Measurements from ENCODE around the gene AKNA.

AKNA gene

DNA sequence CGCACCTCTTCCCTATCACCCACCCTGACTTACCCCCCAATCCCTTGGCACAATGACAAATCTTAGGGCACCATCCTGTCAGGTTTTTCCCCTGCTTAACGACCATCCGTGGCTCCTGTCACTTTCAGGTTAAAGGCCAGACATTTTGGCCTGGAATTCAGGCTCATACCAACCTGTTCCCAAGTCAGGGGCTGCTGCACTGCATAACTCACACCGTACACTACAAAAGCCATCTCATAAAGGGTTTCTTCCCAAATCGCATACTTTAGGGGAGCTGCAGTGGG lies 7.5 kb upstream of the AKNA start:
- no peak for DNase-seq (ENCODE audit: low read depth in 2 of 2)

DNA sequence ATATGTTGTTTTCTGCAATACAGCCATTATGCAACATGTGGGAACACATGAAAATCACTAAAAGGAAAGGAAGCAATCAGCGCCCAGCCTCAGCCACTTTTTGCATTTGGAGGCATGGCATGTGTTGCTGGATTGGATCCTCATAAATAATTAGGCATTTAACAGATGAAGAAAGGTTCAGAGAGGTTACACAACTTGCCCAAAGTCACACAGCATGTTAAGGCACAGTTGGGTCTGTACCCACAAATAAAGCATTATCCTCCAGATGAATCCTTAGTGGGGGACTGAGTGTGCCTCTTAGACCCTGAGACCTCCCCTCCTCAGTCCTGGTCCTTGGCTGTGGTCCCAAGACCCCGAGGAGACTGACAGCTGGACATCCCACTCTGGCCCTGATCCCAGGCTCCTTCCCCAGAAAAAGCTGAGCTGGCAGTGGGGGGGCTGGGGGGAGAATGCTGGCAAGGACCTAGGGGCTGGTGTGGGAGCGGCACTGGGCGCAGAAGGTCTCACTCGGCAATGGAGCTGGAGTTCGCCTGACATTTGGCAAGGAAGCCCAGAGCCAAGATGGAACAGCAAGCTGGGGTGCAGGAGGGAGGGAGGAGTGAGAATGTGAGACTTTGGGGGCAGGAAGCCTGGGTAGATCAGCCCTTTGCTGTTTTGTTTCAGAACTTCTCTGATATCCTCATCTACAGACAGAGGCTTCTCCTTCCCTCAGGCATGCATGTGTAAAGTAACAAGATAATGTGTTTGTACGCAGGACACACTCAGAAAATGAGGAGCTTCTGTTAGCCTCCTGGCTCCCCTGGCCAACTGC lies 6.9 kb upstream of the AKNA start:
- no peak for DNase-seq (ENCODE audit: low read depth in 2 of 2)

DNA sequence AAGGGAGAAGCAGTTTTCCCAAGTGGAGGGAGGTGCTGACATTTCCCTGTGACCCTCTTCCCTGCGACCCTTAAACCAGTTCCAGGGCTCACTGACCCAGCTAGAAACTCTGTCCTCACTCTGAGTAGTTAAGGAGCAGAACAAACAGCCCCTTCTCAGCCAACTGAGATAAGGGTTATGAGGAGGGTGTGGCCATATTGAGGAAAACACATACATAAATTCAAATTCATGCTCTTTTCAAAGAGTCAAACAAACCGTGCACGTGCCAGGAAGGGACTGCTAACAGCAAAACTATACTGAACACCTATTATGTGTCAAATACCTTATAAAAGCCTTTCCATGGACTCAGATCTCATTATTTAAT lies 4.9 kb upstream of the AKNA start:
- DNase-seq (ENCODE audit: low read depth in 2 of 2) = no peak

DNA sequence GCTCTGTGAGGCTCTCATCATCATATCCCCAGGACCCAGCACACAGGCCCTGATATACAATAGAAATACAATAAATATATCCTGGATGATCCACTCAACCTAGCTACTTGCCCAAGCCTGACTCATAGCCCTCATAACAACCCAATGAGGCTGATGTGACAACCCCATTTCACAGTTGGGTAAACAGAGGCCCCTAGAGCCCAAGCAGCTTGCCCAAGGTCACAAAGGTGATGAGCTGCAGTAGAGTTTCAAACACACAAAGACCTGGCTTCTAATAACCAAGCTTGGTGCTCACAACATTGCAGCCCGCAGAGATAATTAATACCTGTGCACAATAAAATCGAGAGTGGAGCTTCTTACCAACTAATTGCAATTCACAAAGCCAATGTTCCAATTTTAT lies 3.2 kb upstream of the AKNA start:
- DNase-seq (ENCODE audit: low read depth in 2 of 2) = no peak

- DNase-seq (ENCODE audit: low read depth in 2 of 2) = no peak
These were observed 2.0 kb upstream of the AKNA start for GRCh38 chr9:114389612-114390368.

DNA sequence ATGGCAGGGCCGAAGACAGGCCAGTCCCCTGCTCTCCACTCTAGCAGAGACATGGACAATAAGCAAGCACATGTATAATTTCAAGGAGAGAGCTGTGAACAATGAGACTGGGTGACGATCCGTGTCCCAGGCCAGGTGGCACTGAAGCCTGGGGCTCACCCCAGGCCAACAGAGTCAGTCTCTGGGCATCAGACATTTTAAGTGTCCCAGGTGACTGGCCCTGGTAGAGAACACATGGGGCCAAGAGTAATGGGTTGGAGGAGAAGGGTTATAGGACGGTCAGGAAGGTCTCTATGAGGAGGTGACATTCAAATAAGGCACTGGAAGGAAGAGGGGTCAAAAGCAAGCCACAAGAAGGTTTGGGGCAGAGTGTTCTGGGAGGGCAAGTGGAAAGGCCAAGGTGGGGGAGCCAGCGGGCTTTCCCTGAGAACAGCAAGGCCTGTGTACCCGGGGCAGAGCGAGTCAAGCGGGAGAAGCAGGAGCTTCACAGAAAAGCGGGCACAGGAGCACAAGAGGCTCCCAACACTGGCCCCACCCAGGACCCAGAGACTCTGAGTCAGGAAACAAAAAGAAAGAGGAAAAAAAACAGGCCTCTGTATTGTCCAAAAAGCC lies 1.1 kb upstream of the AKNA start:
- DNase-seq (ENCODE audit: low read depth in 2 of 2) = no peak

DNA sequence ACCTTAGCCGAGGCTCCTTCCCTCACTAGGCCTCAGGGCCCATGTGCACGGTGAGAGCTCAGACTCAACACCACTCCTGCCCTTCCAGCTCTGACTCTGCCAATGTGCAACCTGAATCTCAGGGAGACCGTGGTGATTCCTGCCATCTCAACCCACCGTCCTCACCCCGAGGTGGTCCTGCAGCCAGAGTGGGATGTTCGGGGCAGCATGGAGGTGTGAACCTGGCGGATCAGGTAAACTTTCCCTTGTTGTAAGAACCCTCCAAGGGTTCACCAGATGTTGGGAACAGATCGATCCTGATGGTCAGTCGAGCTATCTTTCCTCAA lies 538 bp upstream of the AKNA start:
- no peak for DNase-seq (ENCODE audit: low read depth in 2 of 2)

GRCh38 chr9:114386886-114387679 lies 699 bp downstream of the AKNA start:
- DNase-seq (ENCODE audit: low read depth in 2 of 2) = no peak

GRCh38 chr9:114386361-114386885 lies 1.4 kb downstream of the AKNA start:
- no peak for DNase-seq (ENCODE audit: low read depth in 2 of 2)

DNA sequence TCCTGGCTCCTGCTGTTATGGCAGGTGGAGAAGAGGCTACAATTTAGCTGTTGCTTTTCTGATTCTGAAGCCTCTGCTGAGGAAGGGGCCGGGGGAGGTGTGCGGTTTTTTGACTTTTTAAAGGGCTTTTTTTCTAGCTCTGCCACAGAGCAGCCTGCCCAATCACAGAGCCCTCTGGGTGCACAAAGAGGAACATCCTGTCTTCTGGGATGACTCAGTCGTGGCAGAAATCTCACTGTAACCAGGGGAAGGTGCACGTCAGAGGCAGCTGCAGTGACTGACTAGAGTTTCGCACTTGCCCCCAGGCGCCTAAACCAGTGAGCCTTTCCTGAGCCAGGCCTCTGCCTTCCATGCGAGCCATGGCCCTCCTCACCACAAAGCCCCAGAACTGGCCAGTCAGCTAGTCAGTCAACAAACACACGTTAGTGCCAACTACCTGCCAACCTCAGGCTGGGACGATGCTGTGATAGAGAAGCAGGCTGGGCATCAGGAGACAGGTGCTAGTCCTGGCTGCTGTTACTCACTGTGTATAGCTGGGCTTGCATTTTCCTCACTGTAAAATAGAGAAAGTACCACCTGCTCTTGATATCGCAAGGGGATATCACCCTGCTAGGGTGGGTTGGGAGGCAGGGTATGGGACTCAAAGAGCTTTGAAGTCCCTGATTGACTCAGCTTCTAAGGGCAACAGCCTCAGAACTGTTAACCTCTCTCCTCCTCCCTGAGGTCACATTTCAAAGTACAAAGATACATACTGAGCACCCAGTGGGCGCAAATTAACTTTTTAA lies 2.2 kb downstream of the AKNA start:
- DNase-seq (ENCODE audit: low read depth in 2 of 2) = peak; percentile 81 to 88

- no peak for DNase-seq (ENCODE audit: low read depth in 2 of 2)
These were observed 2.9 kb downstream of the AKNA start for GRCh38 chr9:114384836-114385396.

DNA sequence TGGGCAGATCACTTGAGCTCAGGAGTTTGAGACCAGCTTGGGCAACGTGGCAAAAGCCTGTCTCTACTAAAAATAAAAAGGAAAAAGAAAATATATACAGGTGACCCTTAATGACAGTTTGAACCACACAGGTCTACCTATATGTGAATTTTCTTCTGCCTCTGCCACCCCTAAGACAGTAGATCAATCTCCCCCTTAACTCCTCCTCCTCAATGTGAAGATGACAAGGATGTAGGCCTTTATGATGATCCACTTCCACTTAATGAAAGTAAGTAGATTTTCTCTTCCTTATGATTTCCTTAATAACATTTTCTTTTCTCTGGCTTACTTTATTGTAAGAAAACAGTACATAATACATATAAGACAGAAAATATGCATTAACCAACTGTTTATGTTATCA lies 3.4 kb downstream of the AKNA start:
- DNase-seq (ENCODE audit: low read depth in 2 of 2) = no peak

DNA sequence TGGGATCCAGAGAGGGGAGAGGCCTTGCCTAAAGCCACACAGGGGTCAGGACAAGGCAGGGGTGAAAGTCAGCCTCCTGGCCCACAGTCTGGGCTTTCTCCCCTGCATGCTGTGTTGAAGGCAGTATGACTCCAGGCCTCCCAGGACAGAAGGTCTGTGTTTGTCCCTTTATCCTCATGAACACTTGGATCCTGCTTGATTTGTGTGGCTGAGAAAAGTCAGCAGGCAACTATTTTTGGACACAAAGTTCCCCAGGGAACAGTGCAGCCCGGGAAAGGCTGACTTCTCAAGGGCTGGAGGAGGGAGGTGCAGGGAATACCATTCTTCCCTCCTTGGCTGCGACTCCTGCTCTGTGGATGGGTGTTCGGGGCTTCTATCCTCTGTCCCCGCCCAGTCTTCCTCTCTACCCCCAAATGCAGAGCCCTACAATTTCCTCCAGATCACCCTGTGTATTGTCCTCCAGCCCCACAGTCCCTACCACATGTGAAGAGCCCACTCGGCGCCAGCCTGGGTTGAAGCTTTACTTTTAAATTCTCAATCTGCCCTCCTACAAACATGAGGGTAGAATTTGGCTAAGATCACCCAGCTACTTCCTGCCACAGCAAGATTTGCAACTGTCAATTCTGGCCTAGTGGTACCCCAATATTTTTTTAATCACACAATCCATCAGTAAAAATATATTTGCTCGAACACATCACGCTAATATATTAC lies 4.1 kb downstream of the AKNA start:
- DNase-seq (ENCODE audit: low read depth in 2 of 2) = no peak

GRCh38 chr9:114382699-114383520 lies 4.9 kb downstream of the AKNA start:
- DNase-seq (ENCODE audit: low read depth in 2 of 2) = peak; percentile 38 to 60

GRCh38 chr9:114378883-114379282 lies 8.9 kb downstream of the AKNA start:
- no peak for DNase-seq (ENCODE audit: low read depth in 2 of 2)

DNA sequence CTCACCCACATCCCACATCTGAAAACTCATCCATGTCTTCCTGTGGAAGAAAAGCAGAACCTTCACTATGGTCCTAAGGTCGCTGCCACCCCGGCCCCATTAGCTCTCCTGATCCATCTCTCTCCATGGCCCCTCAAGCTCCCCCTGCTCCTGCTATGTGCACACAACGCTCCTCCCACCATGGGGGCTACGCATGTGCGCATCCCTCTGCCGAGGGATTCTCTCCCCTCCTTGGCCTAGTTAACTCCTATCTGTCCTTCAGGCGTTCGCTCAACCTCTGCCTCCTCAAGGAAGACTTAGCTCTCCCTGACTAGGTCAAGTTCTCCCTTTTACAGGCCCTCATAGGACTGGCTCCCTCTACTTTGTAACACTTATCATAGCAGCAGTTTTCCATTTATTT lies 9.8 kb downstream of the AKNA start:
- DNase-seq (ENCODE audit: low read depth in 2 of 2) = no peak

DNA sequence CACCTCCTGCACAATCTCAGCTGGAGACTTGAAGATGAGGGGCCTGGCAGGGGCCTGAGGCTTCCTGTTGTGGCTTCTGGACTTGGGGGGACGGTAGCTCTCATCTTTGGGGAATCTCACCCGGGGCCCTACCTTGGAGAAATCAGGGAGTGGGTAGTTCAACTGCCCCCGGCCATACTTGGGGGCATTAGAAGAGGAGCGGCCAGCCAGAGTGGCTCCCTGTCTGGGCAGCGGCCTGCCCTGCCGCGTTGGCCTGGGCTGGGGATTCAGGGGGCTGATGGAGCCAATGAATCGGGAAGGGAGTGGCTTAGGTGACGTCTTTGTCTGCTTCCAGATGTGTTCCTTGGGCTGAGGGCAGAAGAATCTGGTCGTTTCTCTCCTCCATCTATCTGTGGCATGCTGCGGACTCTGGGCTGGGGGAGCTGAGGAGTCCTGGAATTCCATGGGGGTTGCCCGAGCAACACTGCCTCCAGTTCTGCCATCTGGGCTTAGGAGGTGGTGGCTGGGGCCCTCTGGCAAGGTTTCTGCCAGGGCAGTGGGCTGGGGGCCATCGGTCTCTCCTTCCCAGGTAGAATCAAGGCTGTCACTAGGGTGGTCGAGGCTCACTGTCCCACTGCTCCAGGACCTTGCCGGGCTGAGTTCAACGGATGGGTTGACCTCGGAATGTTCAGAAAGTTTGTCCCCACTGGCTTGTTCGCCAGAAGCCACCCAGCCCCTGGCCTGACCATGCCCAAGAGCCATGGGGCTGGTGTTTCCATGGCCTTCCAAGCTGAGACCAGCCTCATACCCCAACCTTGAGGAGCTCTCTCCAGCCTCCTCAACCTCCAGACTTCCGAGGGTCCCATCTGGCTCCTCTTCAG lies 11.0 kb downstream of the AKNA start:
- no peak for DNase-seq (ENCODE audit: low read depth in 2 of 2)

DNA sequence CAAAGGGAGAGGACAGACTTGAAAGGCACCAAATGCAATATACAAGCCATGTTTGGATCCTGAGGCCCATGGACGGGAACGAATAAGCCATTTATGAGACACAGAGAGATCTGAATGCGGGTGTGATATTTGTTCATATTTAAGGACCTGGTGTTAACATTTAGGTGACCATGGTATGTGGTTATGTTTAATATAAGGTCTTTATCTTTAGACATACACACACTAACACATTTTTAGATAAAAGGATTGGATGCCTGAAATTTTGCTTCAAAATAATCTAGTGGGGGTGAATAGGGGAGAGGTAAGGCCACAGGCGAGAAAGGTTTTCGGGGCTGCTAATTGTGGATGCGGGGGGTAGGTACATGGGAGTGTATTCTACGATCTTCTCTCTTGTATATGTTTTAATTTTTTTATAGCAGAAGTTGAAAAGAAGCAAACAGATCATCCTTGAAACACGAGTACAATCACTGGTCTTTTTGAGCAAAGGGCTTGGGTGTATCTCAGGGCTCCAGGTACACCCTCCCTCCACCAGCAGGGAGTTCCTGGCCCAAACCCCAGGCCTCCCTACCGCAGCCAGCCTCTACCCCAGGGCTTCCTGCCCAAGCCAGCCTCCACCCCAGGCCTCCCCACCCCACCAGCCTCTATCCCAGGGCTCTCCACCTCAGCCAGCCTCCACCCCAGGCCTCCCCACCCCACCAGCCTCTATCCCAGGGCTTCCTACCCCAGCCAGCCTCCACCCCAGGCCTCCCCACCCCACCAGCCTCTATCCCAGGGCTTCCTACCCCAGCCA lies 12.2 kb downstream of the AKNA start:
- DNase-seq (ENCODE audit: low read depth in 2 of 2) = no peak
